Gastroesophageal sphincter (tissue), 3 donors: ENCODE data around the gene ALKBH3.

ENCODE experiments used
- EP300 ChIP-seq: sonication (generic); formaldehyde crosslinking; IDR thresholded peaks from one replicate; pipeline ENCODE4 v1.6.1; 2017; ENCODE audit warnings: antibody characterized with exemption, mild to moderate bottlenecking
- POLR2A ChIP-seq, 2 donors: fragments of 450-650 bp; IDR thresholded peaks; one replicate each; pipeline ENCODE4 v1.6.1; 2017; ENCODE audit warnings: antibody characterized with exemption in 2 of 2, mild to moderate bottlenecking in 2 of 2, moderate library complexity in 1 of 2
- POLR2AphosphoS5 ChIP-seq: sonication (generic); formaldehyde crosslinking; IDR thresholded peaks from one replicate; pipeline ENCODE4 v1.6.1; 2017; ENCODE audit warnings: antibody characterized with exemption
- TF ChIP-seq, protein P1 (sequence below), 4 experiments: fragments of 200-600 bp in 2 of 4; fragments of 450-650 bp in 2 of 4; sonication (generic) in 1 of 4; IDR thresholded peaks; one replicate each; pipeline ENCODE4 v1.5.1; 2017 to 2019; ENCODE audit warnings: antibody characterized with exemption in 4 of 4, mild to moderate bottlenecking in 2 of 4, moderate library complexity in 2 of 4

DNA sequence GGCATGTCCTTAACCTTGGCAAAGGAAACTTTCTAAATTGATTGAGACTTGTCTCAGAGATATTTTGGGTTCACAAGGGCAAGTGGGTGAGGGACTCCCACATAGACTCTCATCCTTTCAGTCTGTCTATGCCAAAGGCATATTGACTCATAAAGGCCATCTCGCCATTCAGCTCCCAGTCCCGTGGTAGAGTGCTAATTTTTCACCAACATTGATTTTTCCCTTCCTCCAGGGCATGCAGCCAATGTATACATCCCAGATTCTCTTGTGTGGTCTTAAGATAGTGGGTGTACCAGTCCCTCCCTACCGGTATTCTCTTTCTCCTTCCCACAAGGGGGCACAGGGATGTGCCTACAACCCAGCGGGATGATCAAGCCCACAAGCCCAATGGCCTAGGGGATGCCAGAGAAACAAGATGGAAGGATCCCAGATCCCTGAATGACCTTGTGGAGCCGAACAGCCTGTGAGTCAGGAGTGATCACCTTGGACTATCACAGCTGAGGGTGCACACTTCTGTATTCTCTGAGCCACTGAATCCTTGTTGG lies 69.8 kb downstream of the ALKBH3 start:
- TF ChIP-seq POLR2AphosphoS5 (no peak), EP300 (no peak), POLR2A (IDR thresholded peaks at IDR 0.05) (no peak)
- TF ChIP-seq, protein P1, sequence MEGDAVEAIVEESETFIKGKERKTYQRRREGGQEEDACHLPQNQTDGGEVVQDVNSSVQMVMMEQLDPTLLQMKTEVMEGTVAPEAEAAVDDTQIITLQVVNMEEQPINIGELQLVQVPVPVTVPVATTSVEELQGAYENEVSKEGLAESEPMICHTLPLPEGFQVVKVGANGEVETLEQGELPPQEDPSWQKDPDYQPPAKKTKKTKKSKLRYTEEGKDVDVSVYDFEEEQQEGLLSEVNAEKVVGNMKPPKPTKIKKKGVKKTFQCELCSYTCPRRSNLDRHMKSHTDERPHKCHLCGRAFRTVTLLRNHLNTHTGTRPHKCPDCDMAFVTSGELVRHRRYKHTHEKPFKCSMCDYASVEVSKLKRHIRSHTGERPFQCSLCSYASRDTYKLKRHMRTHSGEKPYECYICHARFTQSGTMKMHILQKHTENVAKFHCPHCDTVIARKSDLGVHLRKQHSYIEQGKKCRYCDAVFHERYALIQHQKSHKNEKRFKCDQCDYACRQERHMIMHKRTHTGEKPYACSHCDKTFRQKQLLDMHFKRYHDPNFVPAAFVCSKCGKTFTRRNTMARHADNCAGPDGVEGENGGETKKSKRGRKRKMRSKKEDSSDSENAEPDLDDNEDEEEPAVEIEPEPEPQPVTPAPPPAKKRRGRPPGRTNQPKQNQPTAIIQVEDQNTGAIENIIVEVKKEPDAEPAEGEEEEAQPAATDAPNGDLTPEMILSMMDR (IDR thresholded peaks at IDR 0.05) = no peak
